HG03520 (cell line): ENCODE results near the gene BCOR.

ENCODE experiments used
- ATAC-seq: cut with Tn5 transposase; IDR thresholded peaks from one replicate; pipeline ENCODE4 v1.9.1; 2021; ENCODE audit warnings: mild to moderate bottlenecking, moderate library complexity; ENCODE audit not compliant: unreplicated experiment

BCOR gene

DNA sequence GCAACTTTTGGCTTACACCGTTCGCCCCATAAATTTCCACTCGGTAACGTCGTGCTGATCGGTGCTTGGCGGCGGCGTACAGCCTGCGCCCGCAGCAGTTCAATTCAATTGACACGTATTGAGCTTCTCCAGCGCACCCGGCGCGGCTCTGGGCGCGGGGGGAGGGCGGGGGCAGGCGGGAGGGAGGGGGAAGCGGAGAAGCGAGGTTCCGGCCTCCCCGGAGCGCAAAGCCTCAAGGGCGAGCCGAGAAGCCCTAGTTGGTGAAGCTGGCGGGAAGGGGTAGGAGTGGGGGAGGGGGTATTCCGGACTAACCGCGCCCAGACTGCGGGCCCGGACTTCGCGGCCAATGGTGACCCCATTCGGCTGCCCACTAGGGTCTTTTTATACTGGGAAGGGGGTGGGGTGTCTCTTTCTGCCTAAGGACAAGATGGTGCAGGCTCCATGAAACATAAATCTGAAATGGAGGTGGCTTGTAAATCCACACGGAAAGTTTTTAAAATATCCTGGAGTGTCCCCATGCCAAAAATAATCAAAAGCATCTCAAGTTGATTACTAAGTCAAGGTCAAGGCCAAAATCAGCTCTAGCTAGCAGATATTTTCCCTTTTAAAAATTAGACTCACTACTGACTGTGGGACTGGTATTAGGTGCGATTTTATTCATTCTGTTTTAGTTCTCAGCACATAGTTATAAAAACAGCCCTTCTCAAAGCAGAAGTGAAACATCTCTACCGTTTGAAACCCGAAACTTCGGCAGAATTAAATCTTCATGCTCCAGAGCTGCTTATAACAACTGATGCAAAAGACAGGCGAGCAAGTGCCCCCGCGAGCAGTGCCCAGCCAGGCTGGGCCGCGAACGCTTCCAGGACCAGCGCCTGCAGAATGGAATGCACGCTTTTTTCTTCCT lies 1.5 kb upstream of the BCOR start:
- peak; percentile 39 for ATAC-seq

DNA sequence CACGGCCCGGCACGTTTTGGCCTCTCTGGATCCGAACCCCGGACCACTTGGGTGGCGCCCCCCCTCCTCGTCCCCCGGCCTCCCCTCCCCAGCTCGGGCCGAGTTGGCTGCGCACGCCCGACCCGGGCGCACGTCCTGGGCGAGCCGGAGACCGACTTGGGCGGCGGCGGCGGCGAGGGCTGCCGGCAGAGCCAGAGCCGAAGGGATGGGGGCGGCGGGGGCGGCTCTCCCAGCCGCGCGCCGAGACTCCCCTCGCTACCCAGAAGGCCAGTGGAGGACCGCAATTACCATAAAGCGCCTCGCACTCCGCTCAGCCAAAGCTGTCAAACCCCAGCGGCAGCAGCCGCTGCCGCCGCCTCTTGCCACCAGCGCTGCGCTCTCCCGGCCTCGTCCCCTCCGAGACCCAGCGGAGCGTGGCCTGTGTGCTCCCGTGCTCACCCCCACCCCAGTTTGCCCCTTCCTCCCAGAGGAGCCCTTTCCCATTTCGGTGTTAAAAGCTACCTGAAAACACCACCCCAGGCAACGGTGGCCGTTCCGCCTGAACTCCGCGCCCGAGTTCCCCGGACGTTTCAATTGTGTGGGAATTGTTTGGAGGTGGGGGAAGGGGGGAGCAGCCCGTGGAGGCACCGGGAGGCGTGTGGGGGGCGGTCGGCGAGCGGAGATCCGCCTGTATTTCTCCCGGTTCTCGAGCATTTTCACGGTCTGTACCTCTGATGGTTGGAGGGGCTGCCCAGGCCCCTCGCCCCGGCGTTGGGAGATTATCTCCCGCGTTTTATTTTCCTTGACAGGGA lies 701 bp upstream of the BCOR start:
- no peak for ATAC-seq

DNA sequence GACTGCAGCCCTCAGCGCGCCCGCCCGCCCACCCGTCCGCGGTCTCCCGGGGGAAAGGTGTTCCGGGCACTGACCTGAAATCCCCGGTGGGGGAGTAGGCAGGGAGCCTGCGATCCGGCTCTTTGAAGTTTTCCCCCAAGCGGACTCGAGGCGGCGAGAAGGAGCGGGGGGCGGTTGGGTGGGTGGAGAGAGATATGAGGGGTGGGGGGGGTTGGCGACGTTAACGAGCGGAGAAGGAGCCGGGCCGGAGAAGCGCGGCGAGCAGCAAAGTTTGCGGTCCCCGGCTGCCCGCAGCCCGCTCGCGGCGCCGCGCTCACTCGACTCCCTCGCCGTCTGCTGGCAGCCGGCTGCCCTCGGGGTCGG lies 636 bp downstream of the BCOR start:
- ATAC-seq = no peak

DNA sequence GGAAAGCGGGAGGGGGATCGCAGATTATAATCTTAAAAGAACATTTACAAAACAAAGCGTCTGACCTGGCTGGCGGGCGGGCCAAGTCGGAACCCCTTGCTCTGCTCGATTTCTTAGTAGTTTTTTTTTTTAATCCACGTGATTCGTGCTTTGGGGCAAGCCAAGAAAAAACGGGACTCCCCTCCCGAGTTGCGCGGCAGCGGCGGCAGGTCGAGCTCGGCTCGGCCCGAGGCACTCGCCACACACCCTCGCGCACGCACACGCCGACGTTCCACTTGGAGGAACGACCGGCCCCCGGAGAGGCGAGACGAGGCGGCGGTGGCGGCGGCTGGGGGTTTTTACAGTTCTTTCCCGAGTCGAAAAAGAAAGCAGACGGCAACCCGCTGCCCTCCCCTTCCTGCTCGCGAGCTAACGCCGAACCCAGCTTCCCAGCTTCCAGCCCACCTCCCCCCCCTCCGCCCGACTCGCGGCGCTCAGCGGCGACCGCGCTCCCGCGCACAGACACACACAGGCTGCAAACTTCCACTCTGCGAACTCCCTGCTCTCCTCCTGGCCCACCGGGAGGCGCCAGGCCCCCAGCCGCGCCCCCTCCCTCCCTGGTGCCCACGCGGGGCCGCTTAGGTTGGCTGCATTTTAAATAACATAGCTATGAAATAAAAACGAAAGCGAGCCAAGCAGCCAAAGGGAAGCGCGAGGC lies 1.2 kb downstream of the BCOR start:
- ATAC-seq = no peak

DNA sequence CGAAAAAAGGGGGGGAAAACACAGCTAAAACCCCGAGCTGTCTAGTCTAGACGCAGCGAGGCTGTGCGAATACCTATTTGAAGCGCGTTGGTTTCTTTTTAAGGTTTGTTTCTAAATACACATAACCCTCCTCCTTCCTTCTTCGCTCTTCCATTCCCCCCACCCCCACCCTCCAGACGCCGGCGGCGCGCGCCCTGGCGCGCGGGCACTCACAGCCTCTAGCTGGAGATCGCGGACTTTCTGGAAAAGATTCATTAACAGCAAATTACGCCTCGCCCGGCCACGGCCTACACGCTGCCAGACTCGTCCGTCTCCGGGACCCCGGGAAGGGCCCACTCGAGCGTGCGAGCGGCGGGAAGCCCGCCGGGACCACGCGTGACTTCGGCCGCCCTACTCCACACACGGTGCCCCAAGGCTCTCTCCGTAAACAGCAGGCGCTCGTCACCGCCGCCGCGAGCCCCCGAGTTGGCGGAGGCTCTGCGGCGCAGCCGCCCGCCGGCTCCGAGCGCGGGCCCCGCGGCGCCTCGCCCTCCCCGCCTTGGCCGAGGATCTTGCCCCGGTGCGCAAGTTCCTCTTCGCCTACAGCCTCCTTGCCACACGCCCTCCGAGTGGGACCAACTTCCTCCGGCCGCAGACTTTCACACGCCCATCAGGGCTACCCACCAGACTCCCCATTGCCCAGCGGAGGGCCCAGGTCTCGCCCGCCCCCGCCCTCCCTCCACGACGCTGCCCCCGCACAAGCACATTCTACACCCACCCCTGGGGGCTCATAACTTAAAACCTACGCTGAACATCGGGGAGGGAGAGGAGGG lies 2.0 kb downstream of the BCOR start:
- no peak for ATAC-seq

DNA sequence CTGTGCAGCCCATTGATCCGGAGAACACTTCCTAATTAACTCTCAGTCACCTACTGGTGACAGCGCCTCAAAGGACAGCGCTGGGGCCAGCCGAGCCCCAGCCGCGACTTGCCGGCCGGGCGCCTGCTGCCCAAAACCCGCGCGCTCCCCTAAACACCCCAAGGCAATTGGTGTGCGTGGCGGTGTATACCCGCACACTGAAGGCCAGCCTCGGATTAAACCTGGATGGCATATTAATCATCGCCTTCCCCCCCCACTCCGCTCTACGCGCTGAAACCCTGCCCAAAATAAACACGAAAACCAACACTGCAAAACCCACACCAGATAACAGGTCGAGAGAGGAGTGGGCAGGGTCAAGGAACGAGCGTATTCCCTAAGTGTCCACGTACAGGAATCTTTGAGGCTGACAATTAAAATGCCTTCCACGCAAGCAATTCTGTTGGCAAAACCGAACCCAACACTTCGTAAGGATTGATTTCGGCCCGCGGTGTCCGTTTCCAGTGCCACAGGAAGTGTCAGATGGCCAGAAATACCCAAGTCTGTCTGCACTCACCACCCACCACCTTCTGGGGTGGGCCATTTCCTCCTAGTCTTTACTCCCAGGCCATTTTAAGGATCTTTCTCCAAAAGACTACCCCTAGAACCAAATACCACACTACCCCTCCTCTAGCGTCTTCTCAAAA lies 2.7 kb downstream of the BCOR start:
- ATAC-seq = no peak

DNA sequence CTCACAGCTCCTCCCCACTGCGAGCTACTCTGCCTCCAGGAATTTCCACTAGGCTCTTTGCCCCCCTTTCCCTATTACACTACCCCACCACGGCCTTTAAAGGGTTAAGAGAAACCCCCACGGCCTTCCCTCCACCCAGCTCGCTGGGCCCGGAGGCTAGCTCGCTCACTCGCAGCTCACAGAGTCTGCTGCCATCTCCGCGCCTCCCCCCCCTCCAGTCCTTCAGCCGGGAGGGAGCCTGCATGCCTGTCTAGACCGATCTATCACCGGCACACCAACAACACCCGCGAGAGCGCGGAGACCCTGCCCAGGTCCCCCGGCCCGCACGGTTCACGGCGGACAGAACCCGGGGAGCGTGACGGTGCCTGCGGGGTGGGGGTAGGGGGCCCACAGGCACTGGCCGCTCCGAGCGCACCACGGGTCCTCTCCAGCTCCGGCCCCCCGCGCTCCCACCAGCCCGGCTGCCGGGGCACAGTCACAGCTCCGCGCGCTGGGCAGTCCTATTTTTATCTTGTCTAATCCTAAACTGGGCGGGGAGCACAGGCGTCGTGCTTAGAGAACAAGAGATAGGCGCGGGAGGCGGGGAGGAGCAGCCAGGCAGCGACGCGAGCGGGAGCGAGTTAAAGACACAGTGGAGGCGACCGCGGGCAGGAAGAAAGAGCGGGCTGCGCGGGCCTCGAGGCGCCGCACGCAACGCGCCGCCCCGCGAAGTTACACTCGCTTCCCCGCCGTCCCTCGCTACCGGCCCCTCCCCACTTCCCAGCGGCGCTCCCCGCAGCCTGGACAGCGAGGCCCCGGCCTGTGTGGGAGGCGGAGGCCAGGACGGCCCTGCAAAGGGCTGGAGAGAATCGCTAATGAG lies 3.5 kb downstream of the BCOR start:
- no peak for ATAC-seq

DNA sequence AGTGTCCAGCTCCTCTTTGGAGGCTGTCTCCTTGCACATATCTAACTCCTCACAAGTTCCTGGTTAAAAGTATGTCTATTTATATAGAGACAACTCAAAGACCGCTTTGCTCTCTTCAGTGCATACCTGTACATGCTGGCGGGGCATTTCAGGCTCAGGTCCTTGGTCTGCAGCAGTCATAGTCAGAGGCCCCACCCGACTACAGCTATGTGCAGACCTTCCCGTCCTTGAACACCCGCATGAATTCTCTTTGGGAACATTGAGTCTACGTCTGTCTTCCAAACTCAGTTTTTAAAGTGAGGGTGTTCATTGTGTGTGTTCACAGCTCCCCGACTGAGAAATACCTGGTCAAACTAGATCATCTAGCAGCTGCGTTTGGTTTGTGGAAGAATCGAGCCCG lies 4.2 kb downstream of the BCOR start:
- no peak for ATAC-seq

DNA sequence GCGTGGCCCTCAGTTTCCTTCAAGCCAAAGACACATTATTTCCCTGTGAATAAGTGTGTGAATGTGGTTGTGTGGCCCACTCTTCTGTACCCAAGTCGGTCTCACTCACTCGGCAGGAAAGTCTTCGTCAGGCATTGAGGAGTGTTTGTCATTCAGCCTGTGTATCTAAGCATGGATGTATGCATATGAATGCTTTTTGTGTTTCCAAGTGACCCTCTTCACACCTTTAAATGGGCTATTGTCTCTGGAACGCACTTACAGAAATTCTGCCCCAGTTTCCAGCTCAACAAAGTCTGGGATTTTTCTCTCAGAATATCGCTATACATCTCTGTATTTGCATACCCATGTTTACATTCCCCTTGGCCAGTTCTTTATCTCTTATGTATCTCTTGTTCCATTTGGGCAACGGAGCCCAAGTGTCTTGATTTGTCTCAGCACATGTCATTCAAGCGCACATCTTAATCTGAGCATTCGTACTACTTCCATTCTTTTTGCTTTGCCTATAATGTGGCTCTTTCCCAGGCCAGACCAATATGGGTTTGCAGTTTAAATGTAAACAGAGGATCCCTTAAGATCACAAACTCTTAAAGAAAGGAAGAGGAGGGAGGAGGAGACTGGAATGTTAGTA lies 4.8 kb downstream of the BCOR start:
- no peak for ATAC-seq

DNA sequence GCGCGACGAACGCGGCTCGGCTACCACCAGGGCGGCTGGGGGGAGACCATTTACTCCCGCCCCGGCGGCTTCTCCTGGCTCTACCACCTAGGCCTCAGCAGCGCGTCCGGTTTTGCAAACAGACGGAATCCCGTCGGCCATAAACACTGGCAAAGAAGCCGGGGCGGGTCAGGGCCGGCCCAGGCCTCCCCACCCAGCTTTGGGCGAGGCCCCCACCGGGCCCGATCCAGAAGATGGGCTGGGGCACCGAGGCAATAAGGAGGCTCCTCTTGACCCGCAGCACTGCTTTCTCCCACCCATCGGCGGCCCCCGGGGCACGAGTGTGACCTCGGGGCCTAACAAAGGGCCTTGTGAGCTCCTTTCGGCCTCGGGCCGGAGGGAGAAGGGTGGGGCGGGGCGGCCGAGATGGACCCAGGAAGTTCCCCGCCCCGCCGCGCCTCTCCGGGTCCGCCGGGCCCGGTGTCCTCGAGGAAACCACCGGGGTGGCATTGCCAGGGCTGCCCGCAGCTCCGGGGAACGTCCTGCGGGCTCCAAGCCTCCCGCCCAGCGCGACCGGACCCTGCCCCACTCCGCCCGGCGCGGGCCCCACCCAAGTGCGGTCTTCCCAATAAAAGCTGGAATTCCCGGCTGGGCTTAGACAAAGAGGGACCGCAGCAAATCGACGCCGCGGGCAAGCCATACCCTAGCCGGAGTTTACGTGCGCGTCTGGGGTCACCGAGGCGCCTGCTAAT lies 5.9 kb downstream of the BCOR start:
- ATAC-seq = no peak

DNA sequence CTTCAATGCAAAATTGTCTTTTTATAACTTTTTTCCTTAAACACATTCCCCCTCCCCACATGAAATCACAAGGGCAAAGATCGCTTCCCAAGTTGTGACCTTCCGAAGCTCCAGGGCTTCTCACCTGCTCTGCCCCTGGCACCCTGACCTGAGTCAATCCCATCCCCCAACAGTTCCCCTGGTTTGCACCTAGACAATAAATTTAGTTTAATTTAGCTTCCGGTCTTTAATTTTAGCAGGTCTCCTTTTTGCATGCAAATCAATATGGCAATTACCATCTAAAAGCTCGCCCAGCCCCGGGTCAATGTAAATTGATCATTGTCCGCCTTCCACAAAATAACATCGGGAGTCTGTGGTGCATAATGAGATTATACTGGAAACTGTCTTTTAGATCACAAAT lies 6.8 kb downstream of the BCOR start:
- ATAC-seq = no peak

DNA sequence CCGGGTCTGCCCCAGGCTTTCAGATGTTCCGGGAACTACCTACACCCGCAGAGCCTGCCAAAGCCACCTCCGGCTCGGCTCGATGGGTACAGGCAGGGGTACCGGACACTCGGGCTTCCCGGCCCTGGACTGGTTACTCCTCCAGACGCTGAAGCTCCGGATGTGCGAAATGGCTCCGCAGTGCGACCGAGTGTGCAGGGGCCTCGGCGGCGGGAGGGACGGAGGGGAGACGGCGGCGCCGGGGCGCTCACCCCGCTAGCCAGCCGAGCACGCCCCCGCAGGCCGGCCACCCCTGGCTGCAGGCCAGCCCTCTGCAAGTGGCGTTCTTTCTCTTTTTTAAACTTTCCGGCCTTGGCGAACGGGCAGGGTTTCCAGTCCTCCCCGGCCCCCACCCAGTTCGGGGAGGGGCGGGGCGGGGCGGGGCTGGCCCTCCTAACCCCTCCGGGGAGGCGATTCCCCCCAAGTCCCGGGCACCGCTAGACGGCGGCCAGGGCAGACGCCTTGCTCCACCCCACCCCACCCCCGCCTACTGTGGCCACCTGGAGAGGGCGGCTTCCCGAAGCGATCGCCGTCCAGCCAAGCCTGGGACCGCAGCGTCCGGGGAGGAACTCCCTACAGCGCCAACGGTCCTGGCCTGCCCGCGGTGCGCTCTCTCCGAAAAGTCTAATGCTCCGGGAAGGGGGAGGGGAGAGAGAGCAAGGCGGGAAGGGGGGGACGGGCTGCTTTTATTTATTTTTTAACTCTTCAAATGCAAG lies 7.5 kb downstream of the BCOR start:
- ATAC-seq = no peak

DNA sequence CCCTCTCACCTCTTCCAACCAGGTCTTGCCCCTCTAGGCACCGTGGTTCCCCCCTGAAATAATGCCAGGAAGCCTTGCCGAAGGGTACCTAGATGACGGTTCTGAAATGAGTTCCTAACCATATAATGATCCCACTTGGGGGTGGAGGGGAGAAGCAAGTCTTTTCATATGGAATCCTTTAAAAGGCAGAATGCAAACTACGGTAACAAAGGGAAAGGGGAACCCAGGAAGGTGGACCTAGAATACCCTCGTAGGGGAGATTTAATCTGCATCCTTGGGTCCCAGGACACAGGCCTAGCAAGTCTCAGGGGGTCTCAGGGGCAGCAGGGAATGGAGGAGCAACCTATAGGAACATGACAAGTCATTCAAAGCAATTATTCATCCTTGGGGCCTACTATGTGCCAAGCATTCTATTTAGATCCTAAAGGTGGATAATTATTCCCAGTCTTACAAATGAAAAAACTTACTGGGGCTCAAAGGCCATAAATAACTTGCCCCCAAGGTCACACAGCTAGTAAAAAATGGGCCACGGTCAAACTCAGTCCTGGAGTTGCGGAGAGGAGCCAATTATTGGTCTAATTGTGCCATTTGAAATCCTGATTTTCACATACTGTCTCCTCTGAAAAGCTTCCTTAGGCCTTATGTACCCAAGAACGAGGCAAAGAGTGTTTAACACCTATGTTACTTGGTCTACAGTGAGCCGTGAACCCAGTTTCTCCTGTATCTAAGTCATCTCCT lies 8.8 kb downstream of the BCOR start:
- no peak for ATAC-seq

DNA sequence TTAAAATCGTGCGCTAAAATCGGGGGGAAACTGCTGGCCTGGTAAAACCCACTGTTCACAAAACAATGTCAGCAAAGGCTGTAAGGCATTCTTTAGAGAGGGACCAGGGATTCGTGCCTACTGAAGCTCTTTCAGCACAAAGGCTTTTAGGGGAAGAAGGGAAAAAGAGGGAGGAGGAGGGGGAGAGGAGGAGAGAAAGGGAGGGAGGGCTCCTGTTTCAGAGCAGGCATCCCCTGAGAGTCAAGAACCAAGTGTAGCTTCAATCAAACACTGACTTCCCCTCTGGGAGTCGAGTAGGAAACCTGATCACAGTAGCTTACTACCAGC lies 9.5 kb downstream of the BCOR start:
- no peak for ATAC-seq

DNA sequence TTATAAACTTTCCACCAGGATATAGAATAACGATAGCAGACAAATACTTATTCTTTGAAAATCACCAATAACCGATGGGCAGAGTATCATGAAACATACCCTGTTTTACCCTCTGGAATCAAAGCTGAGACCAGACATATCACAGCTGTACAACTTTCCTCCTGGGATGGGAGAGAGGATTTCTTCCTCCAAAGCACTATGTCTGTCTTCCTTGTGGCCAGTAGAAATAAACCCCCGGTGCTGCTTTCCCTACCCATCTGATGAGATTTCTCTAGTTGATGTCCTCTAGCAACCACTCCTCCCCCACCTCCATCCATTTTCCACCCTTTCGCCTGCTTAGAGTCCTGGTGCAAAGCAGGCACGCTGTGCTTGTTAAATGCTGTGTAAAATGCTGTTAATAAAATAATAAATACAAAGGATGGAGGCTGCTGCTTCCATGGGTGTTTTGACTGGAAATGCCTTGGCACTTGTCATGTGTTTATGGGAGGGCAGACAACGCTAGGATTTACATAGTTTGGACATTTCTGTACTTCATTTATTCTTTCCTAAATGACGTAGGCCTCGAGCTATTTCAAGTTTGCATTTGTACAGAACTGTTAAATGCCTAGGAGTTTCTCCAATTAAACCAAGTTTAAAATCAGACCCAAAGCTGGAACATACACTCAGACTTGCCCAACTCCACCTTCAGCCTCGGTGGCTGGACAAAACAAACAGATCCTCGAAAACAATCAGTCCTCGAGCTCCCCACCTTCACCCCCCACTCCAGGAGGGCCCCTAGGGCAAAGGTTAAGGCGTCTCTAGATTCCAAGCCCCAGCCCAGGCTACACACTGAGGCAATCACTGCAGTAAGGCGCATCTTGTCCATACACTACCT lies 10.1 kb downstream of the BCOR start:
- ATAC-seq = no peak
